Neural cell (in vitro differentiated cells): ENCODE results near the gene OBSCN.

Experiments used
- CTCF ChIP-seq: fragments of 450-650 bp; IDR thresholded peaks from 2 replicates; pipeline ENCODE4 v1.5.1; 2014; ENCODE audit warnings: antibody characterized with exemption, mild to moderate bottlenecking, moderate library complexity; ENCODE audit not compliant: poor library complexity, severe bottlenecking
- EP300 ChIP-seq: fragments of 450-650 bp; conservative IDR thresholded peaks from 2 replicates; pipeline ENCODE4 v1.6.1; 2014; ENCODE audit warnings: antibody characterized with exemption, mild to moderate bottlenecking, moderate library complexity; ENCODE audit not compliant: poor library complexity, severe bottlenecking
- EZH2 ChIP-seq: fragments of 200-600, 300-800 bp; shearing (Covaris generic), sonication (generic); IDR thresholded peaks from 2 replicates; pipeline ENCODE4 v1.6.1; 2014; ENCODE audit warnings: antibody characterized with exemption, low read length, borderline replicate concordance, mild to moderate bottlenecking; ENCODE audit not compliant: insufficient read depth, poor library complexity, severe bottlenecking
- MXI1 ChIP-seq: fragments of 450-650 bp; conservative IDR thresholded peaks from 2 replicates; pipeline ENCODE4 v1.6.1; 2014; ENCODE audit warnings: antibody characterized with exemption, mild to moderate bottlenecking; ENCODE audit not compliant: poor library complexity, severe bottlenecking
- POLR2AphosphoS5 ChIP-seq: IDR thresholded peaks from 2 replicates; pipeline ENCODE4 v1.6.1; 2012
- RAD21 ChIP-seq: fragments of 450-650 bp; conservative IDR thresholded peaks from 2 replicates; pipeline ENCODE4 v1.6.1; 2014; ENCODE audit warnings: antibody characterized with exemption, mild to moderate bottlenecking, moderate library complexity
- REST ChIP-seq: IDR thresholded peaks from 2 replicates; pipeline ENCODE4 v1.6.1; 2012; ENCODE audit warnings: borderline replicate concordance
- TAF1 ChIP-seq: IDR thresholded peaks from 2 replicates; pipeline ENCODE4 v1.6.1; 2012; ENCODE audit warnings: low read depth

- no peak for TF ChIP-seq EZH2
- TF ChIP-seq CTCF, result no peak
- no peak for TF ChIP-seq REST
- TF ChIP-seq MXI1, result no peak
- no peak for TF ChIP-seq TAF1
- TF ChIP-seq RAD21, result no peak
- no peak for TF ChIP-seq POLR2AphosphoS5
- no peak for TF ChIP-seq EP300
Measured at GRCh38 chr1:228424685-228425660, 217.1 kb downstream of the OBSCN start.
